Dermis blood vessel endothelial cell (primary cell): ENCODE results near the gene CFAP43. TPM values are rescaled to one million over a fixed set of nuclear protein-coding genes. Genes with fewer than 3 reads are reported as not detected.

Experiments
- DNase-seq: peaks from one replicate; pipeline ENCODE4 v3.0.0; 2010
- total RNA-seq: library from RNA; depleted of rRNA; stranded (reverse); fragments of >200 nt; gene quantifications from 2 replicates; pipeline ENCODE4 v1.2.3, GENCODE V29; 2014

The CFAP43 gene
- total RNA-seq, 1 donor from 2014 or later = not detected

GRCh38 chr10:104130041-104130440 lies 102.1 kb downstream of the CFAP43 start:
- no peak for DNase-seq

- no peak for DNase-seq
Observed at GRCh38 chr10:104128214-104128613, 104.0 kb downstream of the CFAP43 start.

GRCh38 chr10:104127411-104127810 lies 104.8 kb downstream of the CFAP43 start:
- peak; percentile 29 for DNase-seq

DNA sequence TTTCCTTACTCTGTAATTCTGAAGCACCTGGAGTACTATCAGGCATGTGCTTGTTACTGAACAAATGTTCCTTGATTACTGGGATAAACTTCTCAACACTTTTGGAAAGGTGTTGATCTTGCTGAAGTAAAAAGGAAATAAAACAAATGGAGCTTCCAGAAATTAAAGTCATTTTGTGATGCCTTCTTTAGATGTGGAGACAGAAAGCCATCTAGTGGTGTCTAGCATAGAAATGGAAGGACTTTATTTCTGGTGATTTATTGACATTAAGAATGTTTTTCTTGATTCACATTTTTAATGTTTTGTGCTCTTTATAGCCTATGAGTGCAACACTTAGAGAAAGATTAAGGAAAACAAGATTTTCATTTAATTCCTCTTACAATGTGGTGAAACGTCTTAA lies 108.8 kb downstream of the CFAP43 start:
- peak; percentile 49 for DNase-seq

GRCh38 chr10:104122225-104123107 lies 109.7 kb downstream of the CFAP43 start:
- DNase-seq = peak; percentile 43

DNA sequence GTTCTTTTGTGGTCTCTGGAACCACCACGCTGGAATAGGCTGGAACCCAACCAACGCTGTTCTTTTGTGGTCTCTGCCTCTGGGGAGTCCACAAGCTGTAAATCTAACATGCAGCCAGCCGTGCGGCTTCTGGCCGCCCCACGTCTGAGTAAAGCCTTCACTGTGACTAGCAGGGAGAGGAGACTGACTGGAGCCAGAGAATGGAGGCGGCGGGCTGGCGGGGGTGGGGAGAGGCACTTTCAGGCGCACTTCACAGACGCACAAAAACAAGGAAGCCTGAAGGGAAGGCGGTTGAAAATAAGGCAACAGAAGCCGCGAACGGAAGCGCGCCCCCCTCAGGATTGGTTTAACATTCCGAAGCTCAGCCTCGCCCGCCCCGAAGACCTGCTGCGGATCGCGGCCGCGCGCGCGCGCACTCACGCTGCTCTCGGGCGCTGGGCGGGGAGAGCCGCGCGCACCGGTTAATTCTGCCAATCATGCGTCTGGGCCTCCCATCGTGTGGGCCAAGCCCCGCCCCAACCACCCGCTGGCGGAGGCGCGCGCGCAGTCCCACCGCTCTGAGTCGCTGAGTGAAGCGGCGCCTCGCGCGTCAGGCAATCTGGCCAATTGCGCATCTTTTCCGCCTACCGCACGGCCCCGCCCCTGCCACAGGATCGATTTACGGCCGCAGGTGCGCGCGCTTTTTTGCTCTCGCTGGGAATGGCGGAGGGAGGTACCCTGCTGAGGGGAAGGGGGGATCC lies 110.5 kb downstream of the CFAP43 start, which contains the start of gene SFR1:
Gene SFR1 (plus strand): TSS at position 687 of the 740 bp plus-strand sequence. CDS start 13 bp downstream, at position 700.
- peak; percentile 99 for DNase-seq

GRCh38 chr10:104120903-104121484 lies 111.2 kb downstream of the CFAP43 start:
- peak; percentile 97 for DNase-seq

GRCh38 chr10:104120512-104120902 lies 111.7 kb downstream of the CFAP43 start:
- DNase-seq = no peak

DNA sequence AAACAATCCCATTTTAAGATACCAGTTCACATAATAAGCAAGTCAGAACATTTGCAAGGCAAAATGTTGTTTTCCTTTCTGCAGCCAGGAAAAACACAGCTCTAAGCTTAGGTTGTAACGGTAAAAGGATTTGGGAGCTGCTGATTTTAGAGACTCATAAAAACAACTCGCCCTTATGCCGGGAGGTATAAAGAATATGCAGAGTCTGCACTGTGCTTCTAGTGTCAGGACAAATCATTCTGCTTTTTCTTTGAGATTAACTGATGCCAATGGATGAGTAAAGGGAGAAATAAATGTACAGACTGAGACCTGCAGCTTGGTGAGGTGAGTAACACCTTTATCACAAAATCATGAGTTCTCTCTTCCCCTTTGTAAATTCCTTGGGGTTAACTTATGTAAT lies 112.2 kb downstream of the CFAP43 start:
- no peak for DNase-seq

DNA sequence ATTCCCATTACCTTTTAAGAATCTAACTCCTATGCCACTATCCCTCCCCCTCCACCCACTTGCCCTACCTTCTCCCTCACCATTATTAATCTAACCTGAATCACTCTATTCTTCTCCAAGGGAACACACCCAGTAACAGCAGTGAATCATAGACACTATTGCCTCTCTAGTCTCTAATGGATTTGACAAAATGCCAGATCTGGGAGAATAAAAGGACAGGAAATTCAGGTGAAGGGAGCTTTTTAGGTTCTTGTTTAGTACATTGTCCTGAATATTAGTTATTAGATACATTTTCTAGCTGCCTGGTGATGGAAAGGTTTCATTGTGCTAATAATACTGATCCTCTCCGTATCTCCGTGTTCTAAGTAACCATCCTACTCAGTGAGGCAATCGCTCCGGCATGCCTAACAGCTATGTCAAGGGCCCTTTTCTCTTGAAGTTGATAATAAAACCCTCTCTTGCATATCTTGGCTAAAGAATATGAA lies 114.3 kb downstream of the CFAP43 start:
- DNase-seq = peak; percentile 35

DNA sequence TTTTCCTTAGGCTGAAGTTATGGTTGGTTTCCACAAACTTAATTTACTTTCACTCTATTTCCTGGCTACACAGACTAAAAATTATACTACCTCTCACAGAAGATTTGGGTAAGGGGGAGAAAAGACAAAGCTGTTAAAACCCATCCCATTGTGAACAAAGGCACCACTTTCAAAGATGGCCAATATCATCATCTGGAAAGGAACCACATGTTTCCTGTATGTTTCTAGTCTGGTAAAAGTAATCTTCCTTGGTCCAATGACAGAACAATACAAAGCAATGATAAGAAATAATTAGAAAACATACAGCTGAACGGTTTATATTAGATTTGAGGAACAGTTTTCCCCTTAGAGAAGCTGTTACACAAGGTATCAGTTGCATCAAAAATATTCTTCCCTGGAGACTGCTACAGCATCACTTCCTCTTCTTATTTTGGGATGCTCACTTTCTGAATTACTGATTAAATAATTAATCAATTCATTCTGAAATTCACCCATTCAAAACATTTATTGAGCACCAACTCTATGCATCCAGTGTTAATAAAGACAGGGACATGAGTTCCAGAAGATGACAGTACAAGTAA lies 118.7 kb downstream of the CFAP43 start:
- DNase-seq = peak; percentile 63

DNA sequence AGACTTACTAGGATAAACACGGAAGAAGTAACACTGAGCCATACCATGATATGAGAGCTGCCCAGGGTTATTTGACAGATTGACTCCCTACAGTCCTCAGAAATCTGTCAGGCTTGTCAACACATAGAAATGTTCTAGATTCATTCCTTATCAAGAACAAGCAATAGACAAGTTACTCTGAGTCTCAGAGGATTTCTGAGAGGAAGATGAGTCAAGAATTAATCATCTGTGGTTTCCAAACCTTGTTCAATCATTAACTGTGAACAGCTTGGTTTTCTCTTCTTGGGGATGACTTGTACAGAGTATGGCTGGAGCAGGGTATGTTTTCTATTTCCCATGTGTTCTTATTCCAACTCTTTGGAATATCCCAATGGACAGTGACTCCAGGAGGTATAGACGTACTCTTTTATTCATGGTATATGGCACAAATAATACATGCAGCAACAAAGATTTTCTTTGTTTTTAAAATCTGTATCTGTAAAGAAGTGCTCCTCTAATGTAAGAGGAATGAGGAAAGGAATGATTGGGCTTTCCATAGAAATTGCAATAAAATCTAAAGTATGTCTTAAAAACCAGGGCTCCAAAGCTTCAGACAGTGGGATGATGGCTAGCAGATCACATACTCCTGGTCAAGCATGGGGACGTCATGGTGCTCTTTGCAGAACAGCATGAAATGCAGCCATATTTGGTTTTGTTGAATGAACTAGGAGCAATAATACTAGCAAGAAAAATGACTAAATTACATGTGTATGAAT lies 122.1 kb downstream of the CFAP43 start:
- peak; percentile 51 for DNase-seq

DNA sequence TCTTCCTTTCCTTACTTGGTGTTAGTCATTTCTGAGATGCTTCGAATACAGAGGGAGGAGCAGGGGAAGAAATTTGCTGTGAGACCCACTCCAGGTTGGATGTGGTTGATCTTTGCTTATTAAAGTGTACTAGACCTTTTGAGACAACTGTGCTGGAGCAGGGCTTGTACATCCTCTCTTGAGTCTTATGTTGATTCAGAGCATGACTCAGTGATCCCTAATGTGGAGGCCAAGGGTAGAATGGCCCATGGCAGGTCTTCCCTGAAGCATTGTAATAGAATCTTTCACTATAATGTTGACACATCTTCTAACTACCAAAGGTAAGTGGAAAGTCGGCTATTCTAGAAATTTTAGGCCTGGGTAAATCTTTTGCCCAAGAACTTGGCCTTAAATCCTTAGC lies 127.2 kb downstream of the CFAP43 start:
- DNase-seq = no peak

- no peak for DNase-seq
Observed at GRCh38 chr10:104104418-104104817, 127.7 kb downstream of the CFAP43 start.

DNA sequence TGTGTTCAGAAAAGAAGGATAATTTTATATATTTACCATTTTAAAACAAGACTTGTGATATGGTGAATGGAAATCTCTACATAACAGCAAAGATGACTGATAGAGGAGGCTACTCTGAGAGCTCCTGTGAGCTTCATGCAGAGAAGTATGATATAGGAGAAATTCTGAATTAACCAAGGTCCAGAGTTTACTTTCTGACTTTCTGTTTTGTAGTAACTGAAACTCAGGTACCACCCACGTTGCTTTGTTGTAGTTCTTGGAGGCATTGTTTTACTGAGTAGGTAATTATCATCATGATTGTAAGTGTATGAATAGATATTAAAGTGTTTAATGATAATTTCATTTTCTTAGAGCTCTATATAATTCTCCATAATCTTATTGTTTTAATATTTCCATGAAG lies 128.2 kb downstream of the CFAP43 start:
- no peak for DNase-seq

DNA sequence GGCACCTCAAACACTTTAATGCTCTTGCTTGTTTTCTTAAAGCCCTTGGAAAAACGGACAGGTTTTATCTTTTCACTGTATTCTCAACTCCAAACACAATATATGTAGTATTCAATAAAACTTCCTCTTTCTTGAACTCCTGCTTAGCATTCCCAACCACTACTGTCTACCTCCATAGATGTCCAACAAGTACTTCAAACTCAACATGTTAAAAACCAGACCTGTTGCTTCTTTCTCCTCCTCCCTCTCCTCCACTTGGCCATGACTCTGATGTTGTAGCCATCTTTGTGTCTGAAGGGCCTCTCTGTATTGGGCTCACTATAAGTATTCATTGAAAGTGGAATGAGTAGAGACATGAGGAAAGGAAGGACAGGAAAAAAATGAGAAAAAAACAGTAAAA lies 130.3 kb downstream of the CFAP43 start:
- no peak for DNase-seq

DNA sequence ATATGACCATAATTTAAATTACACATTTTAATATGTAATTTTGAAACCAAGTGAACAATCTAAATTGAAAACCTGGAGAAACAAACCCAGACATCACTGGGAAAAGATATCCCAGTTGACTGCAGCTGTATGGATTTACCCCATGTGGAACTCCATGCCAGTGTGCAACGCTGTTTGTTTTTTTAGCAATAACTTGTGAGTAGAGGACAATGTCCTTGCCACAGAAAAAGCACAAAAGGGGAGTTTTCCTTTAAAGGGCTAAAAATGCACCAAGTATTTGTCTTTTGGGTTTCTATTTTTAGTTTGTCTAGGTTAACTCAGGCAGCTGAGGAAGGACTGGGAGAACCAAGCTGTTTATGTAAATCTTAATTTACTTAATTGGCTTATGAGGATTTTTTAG lies 131.4 kb downstream of the CFAP43 start:
- DNase-seq = no peak

DNA sequence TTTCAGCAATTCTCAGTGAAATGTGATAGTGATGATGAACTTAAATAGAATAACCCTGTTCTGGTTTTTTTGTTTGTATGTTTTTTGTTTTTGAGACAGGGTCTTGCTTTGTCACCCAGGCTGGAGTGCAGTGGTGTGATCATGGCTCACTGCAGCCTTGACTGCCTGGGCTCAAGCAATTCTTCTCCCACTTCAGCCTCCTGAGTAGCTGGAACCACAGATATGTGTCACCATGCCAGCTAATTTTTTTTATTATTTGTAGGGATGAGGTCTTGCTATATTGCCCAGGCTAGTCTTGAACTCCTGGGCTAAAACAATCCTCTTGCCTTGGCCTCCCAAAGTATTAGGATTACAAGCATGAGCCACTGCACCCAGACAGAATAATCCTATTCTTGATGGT lies 132.2 kb downstream of the CFAP43 start:
- DNase-seq = no peak

DNA sequence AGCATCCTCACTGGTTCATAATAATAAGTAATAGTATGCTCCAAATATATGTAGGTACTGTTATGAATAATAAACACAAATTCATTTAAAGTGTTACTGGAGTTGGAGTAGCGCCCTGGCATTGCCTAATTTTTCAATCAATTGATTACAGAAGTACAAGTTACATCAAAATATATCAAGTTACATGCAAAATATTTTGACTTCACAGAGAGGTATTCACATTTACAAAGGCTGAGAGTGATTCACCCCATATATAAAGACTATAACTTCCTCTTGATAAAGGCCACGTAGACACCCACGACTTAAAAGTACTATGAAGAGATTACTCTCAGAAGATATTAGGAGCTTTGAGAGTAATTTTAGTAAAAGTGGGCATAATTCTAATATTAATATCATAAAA lies 132.9 kb downstream of the CFAP43 start:
- DNase-seq = peak; percentile 37

GRCh38 chr10:104098358-104098925 lies 133.7 kb downstream of the CFAP43 start:
- DNase-seq = no peak

DNA sequence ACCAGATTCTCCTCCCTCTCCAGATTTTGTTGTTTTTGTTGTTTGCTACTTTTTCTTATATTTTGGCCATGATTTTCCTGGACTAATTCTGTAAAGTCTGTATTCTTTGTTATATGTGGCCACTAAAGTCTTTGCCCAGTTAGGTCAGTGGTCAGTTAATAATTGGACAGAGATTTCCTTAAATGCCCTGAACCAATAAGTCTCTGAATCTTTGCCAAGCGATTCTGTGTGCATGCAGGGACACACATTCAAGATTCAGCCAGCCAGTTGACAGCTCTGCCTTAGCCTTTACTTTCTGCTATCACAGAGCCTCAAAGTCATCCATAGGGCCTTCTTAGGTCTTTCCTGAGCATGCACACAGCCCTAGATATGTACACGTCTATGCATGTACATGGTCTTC lies 135.5 kb downstream of the CFAP43 start:
- DNase-seq = no peak

DNA sequence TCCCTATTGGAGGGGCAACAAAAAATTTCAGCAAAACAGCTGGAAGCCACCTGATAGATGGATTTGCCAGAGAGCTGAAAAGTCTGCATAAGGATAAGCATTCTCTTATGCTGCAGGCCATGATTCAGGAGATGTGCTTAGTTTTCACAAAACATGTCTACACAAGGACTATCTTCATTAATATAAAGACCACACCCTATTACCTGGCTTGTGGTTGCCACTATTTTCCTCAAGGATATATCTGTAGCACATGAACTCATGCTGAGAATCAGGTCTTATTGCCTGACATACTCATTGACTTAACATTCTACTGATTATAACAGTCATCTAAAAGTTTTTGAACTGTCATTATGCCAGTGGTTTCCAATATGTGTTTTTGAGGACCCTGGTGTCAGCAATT lies 139.4 kb downstream of the CFAP43 start:
- no peak for DNase-seq
